ENCODE data around the gene ARHGAP28. TPM values are rescaled to one million over a fixed set of nuclear protein-coding genes. Genes with fewer than 3 reads are reported as not detected.

The ARHGAP28 gene
- polyA plus RNA-seq, 1 experiment, result 38.2 TPM

DNA sequence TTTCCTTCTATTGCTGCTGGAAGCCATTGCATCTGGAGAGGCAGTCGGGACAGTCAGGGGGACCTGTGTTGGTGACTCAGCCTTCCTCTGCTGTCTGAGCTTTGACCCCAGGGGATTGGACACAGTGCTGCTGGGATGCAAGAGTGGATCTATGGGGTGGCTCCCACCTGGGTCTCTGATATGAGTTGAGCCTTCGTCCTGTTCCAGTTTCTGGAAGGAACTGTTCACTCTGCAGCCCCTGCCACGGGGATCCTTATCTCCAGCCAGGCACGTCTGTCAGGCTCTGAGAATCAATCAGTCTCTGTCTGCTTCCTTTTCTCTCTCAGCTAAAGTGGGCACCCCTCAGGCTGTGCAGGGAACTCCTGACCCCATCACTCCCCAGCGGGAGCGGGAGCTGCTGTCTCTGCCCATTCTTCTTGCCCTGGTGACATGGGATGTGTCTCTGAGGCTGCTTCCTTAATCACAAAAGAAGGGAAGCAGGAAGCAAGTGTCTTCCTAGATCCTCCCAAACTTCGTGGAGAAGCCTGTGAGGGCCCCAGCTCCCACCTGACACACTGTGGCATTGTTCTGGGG is 51.7 kb downstream of the ARHGAP28 start:
- CTCF ChIA-PET, result interaction anchor here (1.2 kb wide), 1 partner anchor 46 kb away, joined by 3 read pairs; no protein-coding TSS in a partner anchor
- Histone ChIP-seq H3K27me3 (ENCODE audit: control insufficient read depth, insufficient read depth, low read length) (no peaks in the 10 kb centered on the region), H3K9me3 (ENCODE audit: control insufficient read depth, insufficient read depth, low read length) (no peaks in the 10 kb centered on the region), H3K4me3 (ENCODE audit: low read depth, low read length) (no peak overlapping the region), H3K27ac (ENCODE audit: low read depth, low read length) (no peak overlapping the region)
- TF ChIP-seq, protein P1, sequence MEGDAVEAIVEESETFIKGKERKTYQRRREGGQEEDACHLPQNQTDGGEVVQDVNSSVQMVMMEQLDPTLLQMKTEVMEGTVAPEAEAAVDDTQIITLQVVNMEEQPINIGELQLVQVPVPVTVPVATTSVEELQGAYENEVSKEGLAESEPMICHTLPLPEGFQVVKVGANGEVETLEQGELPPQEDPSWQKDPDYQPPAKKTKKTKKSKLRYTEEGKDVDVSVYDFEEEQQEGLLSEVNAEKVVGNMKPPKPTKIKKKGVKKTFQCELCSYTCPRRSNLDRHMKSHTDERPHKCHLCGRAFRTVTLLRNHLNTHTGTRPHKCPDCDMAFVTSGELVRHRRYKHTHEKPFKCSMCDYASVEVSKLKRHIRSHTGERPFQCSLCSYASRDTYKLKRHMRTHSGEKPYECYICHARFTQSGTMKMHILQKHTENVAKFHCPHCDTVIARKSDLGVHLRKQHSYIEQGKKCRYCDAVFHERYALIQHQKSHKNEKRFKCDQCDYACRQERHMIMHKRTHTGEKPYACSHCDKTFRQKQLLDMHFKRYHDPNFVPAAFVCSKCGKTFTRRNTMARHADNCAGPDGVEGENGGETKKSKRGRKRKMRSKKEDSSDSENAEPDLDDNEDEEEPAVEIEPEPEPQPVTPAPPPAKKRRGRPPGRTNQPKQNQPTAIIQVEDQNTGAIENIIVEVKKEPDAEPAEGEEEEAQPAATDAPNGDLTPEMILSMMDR (IDR thresholded peaks at IDR 0.05; ENCODE audit: low read depth, low read length), result no peak
- POLR2A ChIA-PET, result no interaction called here
- DNase-seq (ENCODE audit: low read depth, low spot score), result no peak

DNA sequence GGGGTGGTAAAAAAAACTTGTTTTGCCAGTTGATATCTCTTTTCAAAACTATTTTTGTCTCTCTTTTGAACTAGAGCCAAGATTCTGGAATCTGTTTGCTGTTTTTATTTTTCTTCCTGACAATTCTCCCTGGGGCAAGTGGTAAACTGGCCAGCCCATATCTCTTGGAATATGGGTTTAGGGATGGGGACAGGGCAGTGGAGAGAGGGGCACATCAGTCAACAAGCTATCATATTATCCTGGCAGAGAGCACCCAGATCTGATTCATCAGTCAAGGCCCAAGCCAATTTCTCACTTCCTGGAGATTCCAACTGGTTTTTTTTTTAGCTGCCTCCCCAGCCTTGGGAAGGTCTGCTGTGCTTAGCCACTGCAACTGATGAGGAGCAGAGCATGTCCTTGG is 52.3 kb downstream of the ARHGAP28 start:
- TF ChIP-seq, protein P1 (IDR thresholded peaks at IDR 0.05; ENCODE audit: low read depth, low read length), result no peak
- POLR2A ChIA-PET, result no interaction called here
- no peaks in the 10 kb centered on the region for H3K9me3 ChIP-seq (ENCODE audit: control insufficient read depth, insufficient read depth, low read length)
- no peak overlapping the region for H3K4me3 ChIP-seq (ENCODE audit: low read depth, low read length)
- no peak for DNase-seq (ENCODE audit: low read depth, low spot score)
- no peak overlapping the region for H3K27ac ChIP-seq (ENCODE audit: low read depth, low read length)
- CTCF ChIA-PET, result interaction anchor here (1.2 to 1.3 kb wide), 2 partner anchors 21 to 46 kb away, joined by 3 to 6 read pairs; no protein-coding TSS in a partner anchor
- H3K27me3 ChIP-seq (ENCODE audit: control insufficient read depth, insufficient read depth, low read length), result no peaks in the 10 kb centered on the region

DNA sequence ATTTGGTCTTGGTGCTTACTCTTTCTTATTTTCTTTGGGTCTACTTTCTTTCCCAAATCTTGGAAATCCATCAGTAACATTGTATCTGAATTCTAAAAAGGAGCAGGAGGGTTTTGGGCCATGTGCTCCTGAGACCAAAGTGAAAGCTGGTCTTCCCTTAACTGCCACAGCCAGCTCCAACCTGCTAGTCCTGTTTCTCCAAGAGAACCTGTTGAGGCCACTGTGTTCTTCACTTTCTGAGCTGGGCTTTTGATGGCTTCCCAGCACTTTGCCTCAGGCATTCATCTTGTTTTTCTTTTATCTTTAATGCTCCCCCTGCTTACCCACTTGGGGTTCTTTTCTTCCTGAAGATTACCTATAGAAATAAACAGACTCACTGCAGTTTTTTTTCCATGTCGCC is 53.3 kb downstream of the ARHGAP28 start:
- no peaks in the 10 kb centered on the region for H3K9me3 ChIP-seq (ENCODE audit: control insufficient read depth, insufficient read depth, low read length)
- no peak overlapping the region for H3K4me3 ChIP-seq (ENCODE audit: low read depth, low read length)
- H3K27me3 ChIP-seq (ENCODE audit: control insufficient read depth, insufficient read depth, low read length), result no peaks in the 10 kb centered on the region
- ChIA-PET POLR2A (no interaction called here), CTCF (interaction anchor here (1.3 kb wide), 1 partner anchor 22 kb away, joined by 6 read pairs; no protein-coding TSS in a partner anchor)
- no peak overlapping the region for H3K27ac ChIP-seq (ENCODE audit: low read depth, low read length)
- DNase-seq (ENCODE audit: low read depth, low spot score), result no peak
- TF ChIP-seq, protein P1 (IDR thresholded peaks at IDR 0.05; ENCODE audit: low read depth, low read length), result no peak

DNA sequence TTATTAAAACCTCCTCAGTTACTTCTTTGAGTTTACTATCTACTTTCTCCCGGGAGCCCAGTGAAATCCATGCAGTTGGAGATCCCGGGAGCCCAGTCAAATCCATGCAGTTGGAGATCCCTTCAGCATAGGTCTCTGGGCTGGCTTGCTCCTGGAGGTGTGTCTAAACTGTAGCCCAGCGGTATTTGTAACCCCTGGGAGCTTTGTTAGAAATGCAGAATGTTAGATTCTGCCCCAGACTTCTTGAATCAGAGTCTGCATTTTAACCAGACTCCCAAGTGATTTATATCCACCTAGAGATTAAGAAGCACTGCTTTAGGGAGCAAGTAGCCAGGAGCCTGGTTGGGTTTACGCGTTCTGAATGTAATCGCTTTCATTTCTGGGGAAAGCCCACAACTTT is 54.5 kb downstream of the ARHGAP28 start:
- DNase-seq (ENCODE audit: low read depth, low spot score), result no peak
- POLR2A ChIA-PET, result no interaction called here
- Histone ChIP-seq H3K4me3 (ENCODE audit: low read depth, low read length) (no peak overlapping the region), H3K27me3 (ENCODE audit: control insufficient read depth, insufficient read depth, low read length) (no peaks in the 10 kb centered on the region), H3K9me3 (ENCODE audit: control insufficient read depth, insufficient read depth, low read length) (no peaks in the 10 kb centered on the region), H3K27ac (ENCODE audit: low read depth, low read length) (no peak overlapping the region)
- TF ChIP-seq, protein P1 (IDR thresholded peaks at IDR 0.05; ENCODE audit: low read depth, low read length), result no peak
- CTCF ChIA-PET, result no interaction called here

DNA sequence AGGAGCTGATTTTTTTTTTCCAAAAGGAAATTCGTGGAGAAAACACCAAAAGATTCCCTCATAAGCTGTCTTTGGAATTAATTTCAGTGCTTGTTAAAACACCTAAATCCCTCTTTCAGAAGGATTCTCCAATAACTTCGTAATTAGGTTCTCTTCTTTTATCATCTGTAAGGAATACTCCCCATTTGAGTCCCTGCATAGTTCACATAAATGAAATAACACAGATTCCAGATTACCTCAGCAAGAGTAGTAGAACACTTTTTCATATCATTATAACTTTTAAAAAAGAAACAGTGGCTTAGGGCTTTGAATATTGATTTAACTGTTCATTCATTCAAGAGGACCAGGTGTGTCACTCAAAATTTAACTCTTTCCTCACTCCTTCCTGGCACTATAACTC is 55.5 kb downstream of the ARHGAP28 start:
- Histone ChIP-seq H3K27ac (ENCODE audit: low read depth, low read length) (no peak overlapping the region), H3K27me3 (ENCODE audit: control insufficient read depth, insufficient read depth, low read length) (no peaks in the 10 kb centered on the region), H3K4me3 (ENCODE audit: low read depth, low read length) (no peak overlapping the region), H3K9me3 (ENCODE audit: control insufficient read depth, insufficient read depth, low read length) (no peaks in the 10 kb centered on the region)
- TF ChIP-seq, protein P1 (IDR thresholded peaks at IDR 0.05; ENCODE audit: low read depth, low read length), result no peak
- DNase-seq (ENCODE audit: low read depth, low spot score), result no peak
- POLR2A ChIA-PET, result no interaction called here
- CTCF ChIA-PET, result no interaction called here

All from AG04450 (cell line).